Prostate gland (tissue), 2 donors: Measurements from ENCODE around the gene SMG6.

ENCODE experiments used
- CTCF ChIP-seq, 4 experiments: fragments of 200-600 bp in 2 of 4; fragments of 450-650 bp in 2 of 4; sonication (generic) in 2 of 4; IDR thresholded peaks; 1 replicate in 3 of 4; 2 replicates in 1 of 4; pipeline ENCODE4 v1.5.1; 2016 to 2019; ENCODE audit warnings: antibody characterized with exemption in 4 of 4, mild to moderate bottlenecking in 2 of 4, moderate library complexity in 2 of 4
- POLR2AphosphoS5 ChIP-seq: sonication (generic); formaldehyde crosslinking; IDR thresholded peaks from one replicate; pipeline ENCODE4 v1.6.1; 2017; ENCODE audit warnings: antibody characterized with exemption

DNA sequence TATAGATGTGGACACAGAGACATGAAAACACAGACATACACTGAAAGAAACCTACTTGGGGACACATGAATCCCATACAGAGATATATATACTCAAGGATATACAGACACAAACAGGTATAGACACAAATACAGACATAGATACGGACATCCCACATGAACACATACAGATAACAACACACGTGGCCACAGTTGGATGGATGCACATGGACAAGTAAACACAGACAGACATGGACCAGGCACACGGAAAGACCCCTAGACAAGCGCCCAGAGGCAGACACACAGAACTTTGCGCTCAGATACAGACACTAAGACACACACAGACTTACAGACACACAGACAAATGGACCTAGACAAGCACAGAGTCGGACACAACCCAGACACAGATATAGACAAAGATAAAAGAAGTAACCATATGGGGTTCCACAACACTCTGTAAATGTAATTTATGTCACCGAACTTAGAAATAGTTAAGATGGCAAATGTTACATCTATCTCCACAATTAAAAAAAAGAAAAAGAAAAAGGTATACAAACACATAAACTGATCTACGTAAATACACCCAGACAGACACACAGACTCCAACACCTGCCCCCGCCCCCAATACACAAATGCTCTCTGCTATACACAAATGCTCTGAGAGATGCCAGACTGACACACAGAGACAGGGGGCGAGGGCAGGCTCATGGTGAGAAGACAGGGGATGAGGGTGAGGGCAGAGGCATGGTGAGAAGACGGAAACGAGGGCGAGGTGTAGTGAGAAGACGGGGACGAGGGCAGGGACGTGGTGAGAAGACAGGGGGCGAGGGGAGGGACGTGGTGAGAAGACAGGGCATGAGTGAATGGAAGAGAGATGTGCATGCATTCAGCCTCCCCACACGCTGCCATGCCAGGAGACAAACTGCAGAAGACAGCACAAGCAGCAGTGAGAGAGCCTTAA, 118.3 kb downstream of the SMG6 start:
- TF ChIP-seq CTCF (IDR thresholded peaks at IDR 0.05) (no peak), POLR2AphosphoS5 (no peak)
